ENCODE data around the gene STK38L.

The STK38L gene

DNA sequence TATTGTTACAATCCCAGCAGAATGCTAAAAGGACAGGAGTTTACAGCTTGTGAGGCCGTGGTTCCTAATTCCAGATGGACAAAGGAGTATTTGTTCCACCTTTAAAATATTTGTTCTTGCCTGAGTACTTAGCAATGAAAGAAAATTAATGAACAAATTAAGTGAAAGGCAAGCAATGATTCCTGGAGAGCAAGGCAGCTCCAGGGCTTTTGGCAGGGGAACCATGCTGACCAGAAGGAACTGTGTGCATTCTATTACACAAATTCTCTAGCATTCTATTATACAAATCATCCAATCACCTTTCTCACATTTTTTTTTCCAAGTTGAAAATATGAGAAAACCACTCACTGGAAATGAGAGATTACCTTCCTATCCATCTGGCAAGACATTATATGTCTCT is 86.8 kb downstream of the STK38L start:
- no peak for DNase-seq

GRCh38 chr12:27331291-27331926 is 87.3 kb downstream of the STK38L start:
- DNase-seq: no peak

GRCh38 chr12:27331927-27332324 is 87.8 kb downstream of the STK38L start:
- no peak for DNase-seq

GRCh38 chr12:27332407-27332713 is 88.3 kb downstream of the STK38L start:
- DNase-seq: no peak

- no peak for DNase-seq
Observed at GRCh38 chr12:27332714-27333402, 88.8 kb downstream of the STK38L start, which contains the start of gene BMAL2. Gene BMAL2, plus strand, starts transcription at chr12:27332836. Its CDS starts 237 bp downstream, at chr12:27333073.

GRCh38 chr12:27333403-27334009 is 89.4 kb downstream of the STK38L start:
- DNase-seq: no peak

DNA sequence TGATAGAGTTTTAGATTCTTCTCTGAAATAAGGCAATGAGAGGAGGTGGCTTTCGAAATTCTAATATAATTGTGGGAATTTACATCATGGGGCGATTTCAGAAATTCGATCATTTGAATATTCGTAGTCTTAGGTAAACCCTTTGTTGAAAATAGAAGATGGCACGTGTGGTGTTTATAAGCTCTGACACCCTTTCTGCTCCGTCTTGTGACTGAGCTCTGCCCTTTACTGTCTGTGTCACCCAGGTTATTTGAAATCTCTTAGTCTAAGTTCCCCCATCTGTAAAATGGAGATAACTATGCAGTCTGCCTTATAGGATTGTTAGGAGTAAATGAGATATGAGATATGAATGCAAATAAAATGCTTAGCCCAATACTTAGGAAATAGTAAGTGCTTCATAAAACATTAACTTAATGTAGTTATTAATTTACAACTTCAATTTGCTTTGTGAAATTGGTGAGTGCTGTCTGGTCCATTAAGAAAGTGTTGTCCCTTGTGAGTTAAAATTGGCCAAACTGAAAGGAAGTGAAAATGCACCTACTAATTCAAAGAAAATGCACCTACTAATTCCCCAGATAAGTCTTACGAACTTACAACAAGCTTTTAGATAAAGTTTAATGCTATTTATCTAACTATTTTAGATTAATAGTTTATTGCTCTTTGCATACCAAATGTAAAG is 90.1 kb downstream of the STK38L start:
- no peak for DNase-seq

- DNase-seq: no peak
Observed at GRCh38 chr12:27334721-27335082, 90.6 kb downstream of the STK38L start.

DNA sequence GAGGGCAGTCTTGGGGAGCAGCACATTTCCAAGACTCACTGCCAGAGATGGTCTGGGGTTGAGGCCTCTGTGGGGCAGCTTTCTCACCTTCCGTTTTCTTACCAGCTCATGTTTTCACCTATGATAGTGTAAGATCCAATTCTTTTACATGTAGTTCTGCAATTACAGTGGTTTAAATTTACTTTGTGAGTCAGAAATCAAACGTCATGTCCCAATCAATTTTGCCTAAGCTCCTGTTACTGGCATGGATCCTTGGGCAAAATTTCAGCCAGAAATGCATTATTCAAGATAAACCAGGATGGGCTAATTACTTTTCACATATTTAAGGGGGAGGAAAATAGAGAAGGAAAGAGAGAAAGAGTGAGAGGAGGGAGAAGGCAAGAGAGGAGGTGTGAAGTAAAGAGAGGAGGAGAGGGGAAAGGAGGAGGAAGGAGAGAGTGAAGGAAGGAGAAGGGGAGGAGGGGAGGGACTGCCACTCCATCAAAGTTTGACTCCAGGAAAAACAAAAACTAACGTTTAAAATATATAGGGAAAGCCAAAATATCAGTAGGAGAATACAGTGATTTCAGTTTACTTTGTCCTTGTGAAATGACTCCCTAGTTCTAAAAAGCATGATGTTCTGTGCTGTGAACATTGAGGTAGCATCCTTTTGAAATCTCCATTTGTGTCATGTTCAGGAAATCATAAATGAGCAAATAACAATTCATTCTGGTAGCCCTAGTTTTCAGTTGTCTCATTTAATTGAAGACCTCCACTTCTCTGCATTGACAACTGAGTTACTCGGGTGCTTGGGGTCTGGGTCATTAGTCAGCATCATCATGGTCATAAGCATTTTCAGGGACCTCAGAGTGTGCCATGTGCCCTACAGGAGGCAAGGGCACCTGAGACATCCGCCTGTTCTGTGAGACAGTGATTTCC is 91.5 kb downstream of the STK38L start:
- no peak for DNase-seq

- DNase-seq: no peak
Observed at GRCh38 chr12:27336282-27336653, 92.2 kb downstream of the STK38L start.

- DNase-seq: no peak
Observed at GRCh38 chr12:27337376-27337775, 93.3 kb downstream of the STK38L start.

DNA sequence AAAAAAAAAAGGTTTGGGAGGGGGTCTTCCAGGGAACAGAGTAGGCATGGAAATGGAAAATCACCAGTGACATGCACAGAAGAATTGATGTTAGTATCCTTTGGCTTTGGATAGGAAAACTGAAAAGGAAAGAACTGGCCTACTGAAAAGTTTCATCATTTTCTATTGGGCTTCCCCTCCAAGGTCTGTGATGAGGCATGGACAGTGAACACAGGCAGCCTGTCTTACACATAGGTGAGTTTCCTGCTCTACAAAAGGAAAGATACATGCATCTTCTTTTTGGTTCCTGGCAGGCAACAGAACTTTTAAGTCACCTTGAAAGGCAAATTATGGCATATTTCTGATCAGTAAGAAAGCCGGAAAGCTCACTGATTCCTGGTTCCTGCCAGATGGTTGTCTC is 94.4 kb downstream of the STK38L start:
- DNase-seq: no peak

- no peak for DNase-seq
Observed at GRCh38 chr12:27340971-27341370, 96.9 kb downstream of the STK38L start.

- no peak for DNase-seq
Observed at GRCh38 chr12:27342536-27342935, 98.5 kb downstream of the STK38L start.

- DNase-seq: no peak
Observed at GRCh38 chr12:27343255-27344000, 99.3 kb downstream of the STK38L start.

DNA sequence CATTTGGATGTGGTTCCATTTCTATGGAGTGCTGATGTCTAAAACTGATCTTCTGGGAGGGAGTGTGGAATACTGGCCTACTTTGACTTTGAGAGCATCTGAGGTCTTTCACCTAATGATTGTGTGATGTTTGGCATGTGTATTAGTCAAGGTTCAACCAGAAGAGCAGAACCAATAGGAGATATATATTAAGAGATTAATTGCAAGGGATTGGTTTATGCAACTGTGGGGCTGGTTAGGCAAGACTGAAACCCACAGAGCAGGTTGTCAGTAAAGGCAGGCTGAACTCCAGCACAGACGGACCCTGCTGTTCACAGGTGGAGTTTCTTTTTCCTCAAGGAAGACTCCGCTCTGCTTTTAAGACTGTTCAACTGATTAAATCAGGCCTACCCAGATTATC is 100.2 kb downstream of the STK38L start:
- DNase-seq: peak; percentile 60

DNA sequence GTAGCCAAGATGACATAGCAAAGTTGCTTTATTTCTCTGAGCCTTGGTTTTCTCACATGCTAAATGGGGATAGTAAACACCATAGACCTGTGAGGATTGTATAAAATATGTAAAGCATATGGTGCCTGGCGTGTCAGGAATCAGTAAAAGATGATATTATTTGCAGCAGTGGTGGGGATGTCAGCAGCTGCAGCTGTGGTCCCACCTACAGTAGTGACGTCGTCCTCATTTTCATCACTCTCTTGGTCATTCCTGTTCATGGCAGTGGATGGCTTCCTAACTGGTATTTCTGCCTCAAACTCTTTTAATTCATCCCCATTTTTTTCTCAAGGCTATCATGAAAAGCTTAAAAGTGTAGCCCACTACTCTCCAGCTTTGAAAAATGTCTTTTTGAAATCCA is 100.7 kb downstream of the STK38L start:
- DNase-seq: no peak

DNA sequence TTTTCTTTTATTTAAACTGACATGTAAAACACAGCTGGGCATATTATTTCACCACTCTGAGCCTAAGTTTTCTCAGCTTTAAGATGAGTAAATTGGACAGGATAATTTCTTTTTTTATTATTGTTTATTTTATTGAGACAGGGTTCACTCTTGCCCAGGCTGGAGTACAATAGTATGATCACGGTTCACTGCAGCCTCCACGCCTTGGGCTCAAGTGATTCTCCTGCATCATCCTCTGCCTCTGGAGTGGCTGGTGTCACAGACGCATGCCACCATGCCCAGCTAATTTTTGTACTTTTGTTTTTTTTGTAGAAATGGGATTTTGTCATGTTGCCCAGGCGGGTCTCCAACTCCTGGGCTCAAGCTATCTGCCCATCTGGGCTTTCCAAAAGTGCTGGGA is 101.3 kb downstream of the STK38L start:
- no peak for DNase-seq

- no peak for DNase-seq
Observed at GRCh38 chr12:27347779-27348178, 103.7 kb downstream of the STK38L start.

DNA sequence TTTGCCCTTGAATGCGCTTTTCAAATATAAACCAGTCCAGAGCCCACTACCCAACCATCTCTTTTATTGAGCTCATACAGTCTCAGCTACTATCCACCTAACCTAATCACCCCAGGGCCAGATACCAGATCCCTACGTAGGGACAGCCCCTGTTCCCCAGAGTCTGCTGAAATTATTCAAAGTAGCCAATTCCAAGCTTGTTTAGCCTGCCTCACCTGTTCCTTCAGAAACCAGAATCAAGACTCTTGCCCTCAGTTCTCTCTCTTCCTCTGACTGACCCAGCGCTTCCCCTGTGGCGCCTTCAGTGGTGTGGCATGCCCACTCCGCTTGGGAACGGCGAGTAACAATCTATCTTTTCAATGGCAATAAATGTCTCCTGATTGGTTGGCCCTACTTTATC is 107.4 kb downstream of the STK38L start:
- no peak for DNase-seq

- DNase-seq: no peak
Observed at GRCh38 chr12:27355486-27355885, 111.4 kb downstream of the STK38L start.

GRCh38 chr12:27355979-27356378 is 111.9 kb downstream of the STK38L start:
- no peak for DNase-seq

All from NCI-H524 treated with DMSO at 0.1 percent for 48 hours (cell line).